Measurements from ENCODE around the gene GTF3C2. TPM values are rescaled to one million over a fixed set of nuclear protein-coding genes. Genes with fewer than 3 reads are reported as not detected.

GTF3C2 gene
- total and polyA plus RNA-seq, 8 donors, result 21.2 to 34.3 (median 27.7) TPM

DNA sequence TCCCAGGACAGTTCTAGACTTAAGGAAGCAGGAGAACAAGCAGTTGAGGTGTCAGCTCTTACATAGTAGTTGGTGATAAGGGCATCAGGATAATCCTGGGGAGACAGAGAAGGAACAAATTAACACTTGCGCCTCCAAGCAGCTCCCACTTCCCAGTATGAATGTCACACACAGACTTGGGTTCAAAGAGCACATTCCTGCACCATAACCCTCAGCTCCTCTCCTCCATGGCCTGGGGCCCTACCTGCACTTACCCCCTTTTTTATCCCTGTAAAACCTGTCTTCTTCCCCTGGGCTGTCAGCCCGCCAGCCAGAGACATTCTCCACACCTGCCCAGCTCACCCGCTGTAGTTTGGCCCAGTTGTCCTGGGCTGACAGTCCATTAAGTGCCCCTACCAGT lies 44.4 kb downstream of the GTF3C2 start:
- H3K36me3 ChIP-seq, result no peaks in the 10 kb centered on the region
- H3K27me3 ChIP-seq, result peaks cover 0 to 12% (median 3%) of the 10 kb centered on the region in 4 donors
- H3K4me3 ChIP-seq, result no peak overlapping the region
- intact Hi-C loops (cut with DNase I), result no loop called here
- no peak for FAIRE-seq
- TF ChIP-seq, protein P1, sequence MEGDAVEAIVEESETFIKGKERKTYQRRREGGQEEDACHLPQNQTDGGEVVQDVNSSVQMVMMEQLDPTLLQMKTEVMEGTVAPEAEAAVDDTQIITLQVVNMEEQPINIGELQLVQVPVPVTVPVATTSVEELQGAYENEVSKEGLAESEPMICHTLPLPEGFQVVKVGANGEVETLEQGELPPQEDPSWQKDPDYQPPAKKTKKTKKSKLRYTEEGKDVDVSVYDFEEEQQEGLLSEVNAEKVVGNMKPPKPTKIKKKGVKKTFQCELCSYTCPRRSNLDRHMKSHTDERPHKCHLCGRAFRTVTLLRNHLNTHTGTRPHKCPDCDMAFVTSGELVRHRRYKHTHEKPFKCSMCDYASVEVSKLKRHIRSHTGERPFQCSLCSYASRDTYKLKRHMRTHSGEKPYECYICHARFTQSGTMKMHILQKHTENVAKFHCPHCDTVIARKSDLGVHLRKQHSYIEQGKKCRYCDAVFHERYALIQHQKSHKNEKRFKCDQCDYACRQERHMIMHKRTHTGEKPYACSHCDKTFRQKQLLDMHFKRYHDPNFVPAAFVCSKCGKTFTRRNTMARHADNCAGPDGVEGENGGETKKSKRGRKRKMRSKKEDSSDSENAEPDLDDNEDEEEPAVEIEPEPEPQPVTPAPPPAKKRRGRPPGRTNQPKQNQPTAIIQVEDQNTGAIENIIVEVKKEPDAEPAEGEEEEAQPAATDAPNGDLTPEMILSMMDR (IDR thresholded peaks at IDR 0.05), result no peak
- WGBS, 2 donors, result 91 to 97% methylated on average over 3 of the region's 3 CpGs
- peaks cover 3 to 4% (median 4%) of the 10 kb centered on the region in 3 donors for H3K4me1 ChIP-seq
- H3K27ac ChIP-seq, result no peak overlapping the region
- ATAC-seq, result no peak
- DNase-seq, result no peak
- no peaks in the 10 kb centered on the region for H3K9me3 ChIP-seq

DNA sequence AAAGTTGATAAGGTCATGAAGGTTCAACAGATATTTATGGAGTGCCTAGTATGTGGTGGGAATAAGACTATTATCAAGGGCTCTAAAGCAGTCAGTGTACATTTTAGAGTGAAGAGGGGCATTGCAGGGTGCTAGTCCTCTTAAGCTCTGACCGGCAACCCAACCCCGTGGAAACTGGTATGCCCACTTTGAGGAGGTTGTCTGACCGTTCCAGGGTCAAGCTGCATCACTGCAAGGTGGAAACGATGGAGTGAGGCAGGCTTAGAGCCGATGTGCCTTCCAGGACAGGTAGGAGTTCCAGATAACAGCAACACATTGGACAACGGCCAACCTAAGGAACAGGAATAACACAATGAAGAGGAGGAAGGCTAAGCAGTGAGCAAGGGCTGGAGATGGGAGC lies 46.9 kb downstream of the GTF3C2 start:
- ATAC-seq (no peak), FAIRE-seq (no peak), DNase-seq (no peak)
- WGBS, 2 donors, result 69 to 70% methylated on average over 6 of the region's 6 CpGs
- intact Hi-C loops (cut with DNase I), result no loop called here
- Histone ChIP-seq H3K27ac (no peak overlapping the region), H3K36me3 (no peaks in the 10 kb centered on the region), H3K4me3 (no peak overlapping the region), H3K27me3 (peaks cover 0 to 12% (median 3%) of the 10 kb centered on the region in 4 donors), H3K4me1 (peaks cover 0 to 11% (median 8%) of the 10 kb centered on the region in 3 donors), H3K9me3 (no peaks in the 10 kb centered on the region)
- TF ChIP-seq, protein P1 (IDR thresholded peaks at IDR 0.05), result no peak

DNA sequence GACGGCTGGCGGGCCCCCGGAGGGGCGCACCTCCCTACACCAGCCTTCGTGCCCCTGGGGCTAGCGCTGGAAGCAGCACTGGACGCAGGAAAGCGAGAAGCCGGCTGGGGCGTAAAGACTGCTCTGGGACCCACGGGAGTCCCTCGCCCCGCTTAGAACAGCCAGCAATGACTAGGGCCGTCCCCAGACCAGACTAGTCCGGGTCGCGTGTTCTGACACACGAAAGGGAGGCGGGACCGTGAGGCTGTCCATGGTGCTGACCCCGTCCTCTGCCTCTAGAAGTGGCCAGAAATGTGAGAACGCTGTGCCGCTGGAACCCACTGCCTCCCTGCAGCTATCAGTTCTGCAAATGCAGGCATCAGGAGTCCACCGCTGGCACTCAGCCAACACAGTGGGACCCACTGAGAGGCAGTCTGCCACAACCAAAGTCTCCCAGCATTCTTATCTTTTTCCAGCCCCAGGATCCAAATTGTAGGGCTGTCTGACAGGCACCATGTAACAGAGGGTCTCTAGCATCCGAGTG lies 48.1 kb downstream of the GTF3C2 start, which contains the start of gene UCN:
UCN (minus strand) TSS at position 87 of the 523 bp plus-strand sequence. CDS start 550 bp downstream, outside the sequence.
- H3K4me3 ChIP-seq, result no peak within 1 kb of the TSS
- H3K27ac ChIP-seq, result no peak within 1 kb of the TSS
- peaks cover 0 to 12% (median 3%) of the 10 kb centered on the region in 4 donors for H3K27me3 ChIP-seq
- H3K4me1 ChIP-seq, result peaks cover 0 to 11% (median 8%) of the 10 kb centered on the region in 3 donors
- H3K9me3 ChIP-seq, result no peaks in the 10 kb centered on the region
- ATAC-seq, result peak in 3 of 4 donors; percentile 29 to 74 (median 37)
- TF ChIP-seq, protein P1 (IDR thresholded peaks at IDR 0.05), result no peak
- 33 to 37% methylated on average over 25 of the region's 25 CpGs for WGBS, 2 donors
- H3K36me3 ChIP-seq, result no peaks in the 10 kb centered on the region
- no peak for FAIRE-seq
- intact Hi-C loops (cut with DNase I), result no loop called here
- peak; percentile 28 to 81 (median 54) for DNase-seq

DNA sequence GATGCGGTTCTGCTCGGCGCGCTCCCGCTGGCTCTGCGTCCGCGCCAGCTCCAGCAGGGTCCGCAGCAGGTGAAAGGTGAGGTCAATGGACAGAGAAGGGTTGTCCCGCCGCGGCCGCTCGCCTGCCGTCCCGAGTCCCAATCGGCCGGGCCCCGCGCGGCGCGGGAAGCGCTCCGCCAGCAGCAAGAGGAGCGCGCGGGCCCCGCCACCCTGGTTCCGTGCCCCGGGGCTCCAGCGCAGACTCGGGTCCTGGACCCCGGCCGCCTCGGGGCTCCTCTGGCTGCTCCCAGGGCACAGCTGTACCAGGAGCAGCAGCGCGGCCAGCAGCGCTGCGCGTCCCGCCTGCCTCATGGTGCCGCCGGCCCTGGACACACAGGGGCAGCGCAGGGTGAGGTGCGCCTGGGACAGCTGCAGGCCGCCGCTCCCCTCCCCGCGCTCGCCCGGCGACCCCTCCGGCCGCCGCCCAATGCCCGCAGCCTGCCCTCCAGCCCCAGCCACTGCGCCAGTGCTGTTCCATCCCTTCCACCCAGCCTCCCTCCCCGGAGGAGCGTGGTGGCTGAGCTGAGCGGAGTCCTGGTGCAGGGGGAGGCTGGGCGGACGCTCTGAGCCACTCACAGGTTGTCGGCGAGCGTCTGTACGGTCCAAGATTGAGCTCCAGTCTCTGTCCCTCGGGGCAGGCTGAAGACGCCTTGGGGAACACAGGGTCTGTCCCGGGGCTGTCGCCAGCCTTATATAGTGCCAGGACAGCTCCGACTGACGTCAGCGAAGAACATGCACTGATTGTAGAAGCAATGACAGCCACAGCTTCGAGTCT lies 48.8 kb downstream of the GTF3C2 start:
- Histone ChIP-seq H3K27me3 (peaks cover 0 to 12% (median 3%) of the 10 kb centered on the region in 4 donors), H3K4me1 (peaks cover 0 to 11% (median 8%) of the 10 kb centered on the region in 3 donors), H3K4me3 (no peak overlapping the region), H3K9me3 (no peaks in the 10 kb centered on the region), H3K36me3 (no peaks in the 10 kb centered on the region), H3K27ac (no peak overlapping the region)
- ATAC-seq (peak in 1 of 4 donors; percentile 19), DNase-seq (peak in 2 of 6 donors; percentile 58 to 67), FAIRE-seq (no peak)
- intact Hi-C loops (cut with DNase I), result no loop called here
- TF ChIP-seq, protein P1 (IDR thresholded peaks at IDR 0.05), result no peak
- WGBS, 2 donors, result 6 to 9% methylated on average over 58 to 75 of the region's 75 CpGs

DNA sequence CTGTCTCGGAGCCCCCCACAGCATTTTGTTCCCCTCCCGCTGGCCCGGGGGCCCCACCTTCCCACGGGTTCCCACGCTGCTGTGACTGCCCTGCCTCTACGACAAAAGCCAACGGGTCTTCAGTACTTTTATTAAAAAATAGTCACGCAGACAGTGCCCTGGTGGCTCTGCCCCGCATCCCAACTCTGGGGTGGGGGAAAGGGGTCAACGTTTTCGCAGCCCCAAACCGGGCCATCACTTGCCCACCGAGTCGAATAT lies 49.3 kb downstream of the GTF3C2 start:
- FAIRE-seq, result no peak
- 8 to 9% methylated on average over 11 to 14 of the region's 14 CpGs for WGBS, 2 donors

More for the DNA sequence above, 49.3 kb downstream of the GTF3C2 start:
- Histone ChIP-seq H3K9me3 (no peaks in the 10 kb centered on the region), H3K36me3 (no peaks in the 10 kb centered on the region), H3K27me3 (peaks cover 0 to 12% (median 3%) of the 10 kb centered on the region in 4 donors), H3K4me1 (peaks cover 0 to 11% (median 8%) of the 10 kb centered on the region in 3 donors), H3K27ac (no peak overlapping the region), H3K4me3 (no peak overlapping the region)
- ATAC-seq (no peak), DNase-seq (no peak)
- TF ChIP-seq, protein P1 (IDR thresholded peaks at IDR 0.05), result no peak
- intact Hi-C loops (cut with DNase I), result no loop called here

All from pancreas (tissue), 10 donors.